CD4-positive, alpha-beta T cell treated with Interleukin-6 for 4 hours (primary cell): ENCODE data around the gene TCF20.
A peak's percentile ranks its signal among the peaks of the same experiment; 100 is the strongest.

Experiments used
- DNase-seq: peaks from one replicate; pipeline ENCODE4 v3.0.0-alpha.2; 2020; ENCODE audit warnings: mixed read lengths

The TCF20 gene

GRCh38 chr22:42256930-42257329 is 13.5 kb downstream of the TCF20 start:
- DNase-seq = peak; percentile 13

GRCh38 chr22:42256220-42256619 is 14.2 kb downstream of the TCF20 start:
- no peak for DNase-seq

GRCh38 chr22:42249831-42250230 is 20.6 kb downstream of the TCF20 start:
- no peak for DNase-seq

GRCh38 chr22:42248995-42249394 is 21.5 kb downstream of the TCF20 start:
- DNase-seq = no peak

- no peak for DNase-seq
These were observed 22.9 kb downstream of the TCF20 start for GRCh38 chr22:42247596-42247995.

- DNase-seq = no peak
These were observed 26.7 kb downstream of the TCF20 start for GRCh38 chr22:42243802-42244060.

GRCh38 chr22:42236848-42237247 is 33.6 kb downstream of the TCF20 start:
- no peak for DNase-seq

- no peak for DNase-seq
These were observed 34.2 kb downstream of the TCF20 start for GRCh38 chr22:42236268-42236667.

GRCh38 chr22:42233879-42234278 is 36.6 kb downstream of the TCF20 start:
- no peak for DNase-seq

- no peak for DNase-seq
These were observed 38.5 kb downstream of the TCF20 start for GRCh38 chr22:42231929-42232328.

- DNase-seq = no peak
These were observed 40.9 kb downstream of the TCF20 start for GRCh38 chr22:42229455-42230149.

- DNase-seq = no peak
These were observed 42.0 kb downstream of the TCF20 start for GRCh38 chr22:42228483-42228882.

- DNase-seq = no peak
These were observed 43.0 kb downstream of the TCF20 start for GRCh38 chr22:42227435-42227834.

GRCh38 chr22:42225841-42226240 is 44.6 kb downstream of the TCF20 start:
- no peak for DNase-seq

GRCh38 chr22:42222140-42222539 is 48.3 kb downstream of the TCF20 start:
- DNase-seq = no peak
